ENCODE data around the gene PACRG. TPM values are rescaled to one million over a fixed set of nuclear protein-coding genes. Genes with fewer than 3 reads are reported as not detected.

PACRG gene
- total RNA-seq, 1 experiment from 2014 or later, result 0.26 TPM

GRCh38 chr6:162733489-162733888, 5.7 kb downstream of the PACRG start:
- Histone ChIP-seq H2AK5ac (ENCODE audit: insufficient read length, low read length) (no peak overlapping the region), H3K4me1 (ENCODE audit: insufficient read depth, low read length) (no peaks in the 10 kb centered on the region; the same call in 1 of the 2 replicates), H3K79me1 (ENCODE audit: insufficient read depth, low read depth, low read length, poor library complexity, severe bottlenecking) (no peaks in the 10 kb centered on the region), H3K18ac (ENCODE audit: insufficient read length, low read depth, low read length) (no peak overlapping the region), H2AFZ (ENCODE audit: low read length) (no peak overlapping the region), H2BK5ac (ENCODE audit: insufficient read length, low read length) (no peak overlapping the region), H3K23ac (ENCODE audit: insufficient read length, low read depth, low read length) (no peak overlapping the region), H4K5ac (ENCODE audit: insufficient read length, low read depth, low read length) (no peak overlapping the region), H3K23me2 (ENCODE audit: insufficient read length, low read depth, low read length, poor library complexity, severe bottlenecking) (no peaks in the 10 kb centered on the region), H4K91ac (ENCODE audit: insufficient read length, low read depth, low read length) (no peak overlapping the region), H2BK12ac (ENCODE audit: insufficient read length, low read depth, low read length) (no peak overlapping the region), H3K4ac (ENCODE audit: low read depth, low read length) (no peak overlapping the region), H3K27ac (ENCODE audit: insufficient read length, low read depth, low read length) (no peak overlapping the region), H2BK15ac (ENCODE audit: low read depth, low read length) (no peak overlapping the region), H3K56ac (ENCODE audit: insufficient read length, low read depth, low read length) (no peak overlapping the region), H4K20me1 (ENCODE audit: control insufficient read depth, insufficient read depth, insufficient read length) (no peaks in the 10 kb centered on the region), H3K9me3 (ENCODE audit: control insufficient read depth, low read depth, low read length) (no peaks in the 10 kb centered on the region), H3K27me3 (ENCODE audit: insufficient read depth, low read length) (no peaks in the 10 kb centered on the region), H3K14ac (ENCODE audit: insufficient read depth, low read length) (no peak overlapping the region), H3K9ac (ENCODE audit: extremely low read depth, insufficient read length, low read length) (no peak overlapping the region), H4K8ac (replicated peaks; ENCODE audit: insufficient read length, low read depth, low read length) (no peak overlapping the region), H2BK120ac (ENCODE audit: low read depth, low read length, poor library complexity, severe bottlenecking) (no peak overlapping the region), H3T11ph (ENCODE audit: low read length) (no peak overlapping the region), H3K4me2 (ENCODE audit: insufficient read depth, insufficient read length, low read length) (no peak overlapping the region), H3K79me2 (ENCODE audit: insufficient read depth, low read length) (no peaks in the 10 kb centered on the region), H2BK20ac (ENCODE audit: low read depth, low read length, poor library complexity, severe bottlenecking) (no peak overlapping the region)
- peak overlapping the region in 1 of 3 experiments; percentile 14; a peak in 2 of 7 replicates for H3K27ac Mint-ChIP-seq
- no peaks in the 10 kb centered on the region for H3K36me3 Mint-ChIP-seq (ENCODE audit: insufficient read depth in 1 of 3, low read depth in 3 of 3)
- DNase-seq, result peak; percentile 47
- WGBS (ENCODE audit: extremely low coverage, insufficient read length, low lambda C conversion rate), result no CpG with 5 or more reads among the region's 4 CpGs
- H3K9me3 Mint-ChIP-seq, result no peaks in the 10 kb centered on the region; a peak in 1 of 5 replicates
- no peaks in the 10 kb centered on the region for H3K27me3 Mint-ChIP-seq (ENCODE audit: low read depth)
- peaks cover 6 to 9% of the 10 kb centered on the region in 2 experiments for H3K4me1 Mint-ChIP-seq
- no peak for TF ChIP-seq CTCF (conservative IDR thresholded peaks at IDR 0.05)
- H3K4me3 Mint-ChIP-seq, result no peak overlapping the region
